Testis (tissue), 2 donors: ENCODE data around the gene HSDL1.

ENCODE experiments used
- POLR2A ChIP-seq: fragments of 450-650 bp; IDR thresholded peaks from one replicate; pipeline ENCODE4 v1.6.1; 2017; ENCODE audit warnings: antibody characterized with exemption, mild to moderate bottlenecking, moderate library complexity
- TF ChIP-seq, protein P1 (sequence below), 3 experiments: fragments of 450-650 bp in 2 of 3; fragments of 200-600 bp in 1 of 3; sonication (generic) in 1 of 3; IDR thresholded peaks; one replicate each; pipeline ENCODE4 v1.5.1; 2016 to 2019; ENCODE audit warnings: antibody characterized with exemption in 3 of 3, mild to moderate bottlenecking in 2 of 3, moderate library complexity in 1 of 3

DNA sequence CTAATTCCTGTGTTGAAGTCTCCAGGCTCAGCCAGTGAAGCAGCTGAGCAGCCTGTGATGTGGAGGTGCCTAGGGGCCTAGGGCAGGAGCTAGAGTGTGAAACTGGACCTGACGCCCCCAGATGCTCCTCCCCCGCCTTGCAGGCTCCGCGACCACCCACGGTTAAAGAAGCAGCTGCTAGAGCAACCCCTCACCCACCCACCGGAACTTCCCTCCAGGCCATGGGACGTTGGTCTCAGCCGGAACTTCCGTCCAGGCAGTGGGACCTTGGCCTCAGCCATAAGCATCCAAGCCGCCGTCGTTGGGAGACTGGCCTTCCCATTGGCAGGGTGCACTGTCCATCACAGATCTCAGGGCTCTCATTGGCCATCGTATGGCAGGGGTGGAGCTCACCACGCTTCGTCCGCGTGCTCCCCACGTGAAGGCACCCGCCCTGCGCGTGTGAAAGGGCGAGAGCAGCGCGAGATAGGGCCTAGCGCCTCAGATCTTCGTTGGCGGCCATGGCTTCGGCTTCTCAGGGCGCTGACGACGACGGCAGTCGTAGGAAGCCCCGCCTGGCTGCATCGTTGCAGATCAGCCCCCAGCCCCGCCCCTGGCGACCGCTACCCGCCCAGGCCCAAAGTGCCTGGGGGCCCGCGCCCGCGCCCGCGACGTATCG, 45.9 kb upstream of the HSDL1 start, which contains the start of gene ADAD2:
- no peak for TF ChIP-seq POLR2A
- TF ChIP-seq, protein P1, sequence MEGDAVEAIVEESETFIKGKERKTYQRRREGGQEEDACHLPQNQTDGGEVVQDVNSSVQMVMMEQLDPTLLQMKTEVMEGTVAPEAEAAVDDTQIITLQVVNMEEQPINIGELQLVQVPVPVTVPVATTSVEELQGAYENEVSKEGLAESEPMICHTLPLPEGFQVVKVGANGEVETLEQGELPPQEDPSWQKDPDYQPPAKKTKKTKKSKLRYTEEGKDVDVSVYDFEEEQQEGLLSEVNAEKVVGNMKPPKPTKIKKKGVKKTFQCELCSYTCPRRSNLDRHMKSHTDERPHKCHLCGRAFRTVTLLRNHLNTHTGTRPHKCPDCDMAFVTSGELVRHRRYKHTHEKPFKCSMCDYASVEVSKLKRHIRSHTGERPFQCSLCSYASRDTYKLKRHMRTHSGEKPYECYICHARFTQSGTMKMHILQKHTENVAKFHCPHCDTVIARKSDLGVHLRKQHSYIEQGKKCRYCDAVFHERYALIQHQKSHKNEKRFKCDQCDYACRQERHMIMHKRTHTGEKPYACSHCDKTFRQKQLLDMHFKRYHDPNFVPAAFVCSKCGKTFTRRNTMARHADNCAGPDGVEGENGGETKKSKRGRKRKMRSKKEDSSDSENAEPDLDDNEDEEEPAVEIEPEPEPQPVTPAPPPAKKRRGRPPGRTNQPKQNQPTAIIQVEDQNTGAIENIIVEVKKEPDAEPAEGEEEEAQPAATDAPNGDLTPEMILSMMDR (IDR thresholded peaks at IDR 0.05): no peak
